Peyer's patch (tissue), 4 donors: Measurements from ENCODE around the gene ATRN. TPM values are rescaled to one million over a fixed set of nuclear protein-coding genes. Genes with fewer than 3 reads are reported as not detected.
"Not testable (repeated sequence)": the region's sequence is repeated elsewhere in the genome, so short reads cannot be mapped to it uniquely, and the experiment has no call there.

Experiments used
- DNase-seq, 3 donors: peaks; one replicate each; pipeline ENCODE4 v3.0.0-alpha.2; 2017 to 2019
- H3K27ac ChIP-seq, 4 donors: fragments of 200-600 bp; sonication (generic); one replicate each; pipeline ENCODE4 v1.5.1; 2016 to 2019
- H3K27me3 ChIP-seq, 2 donors: fragments of 200-600 bp; sonication (generic); one replicate each; pipeline ENCODE4 v1.5.1; 2019
- H3K36me3 ChIP-seq, 3 donors: fragments of 200-600 bp; sonication (generic); one replicate each; pipeline ENCODE4 v1.5.1; 2016 to 2019
- H3K4me1 ChIP-seq, 4 donors: fragments of 200-600 bp; sonication (generic); one replicate each; pipeline ENCODE4 v1.5.1; 2016 to 2019
- H3K4me3 ChIP-seq, 4 donors: fragments of 200-600 bp; sonication (generic); 1 replicate in 3 of 4; 2 replicates in 1 of 4; pipeline ENCODE4 v1.5.1; 2016 to 2019; ENCODE audit warnings: mild to moderate bottlenecking in 1 of 4
- H3K9me3 ChIP-seq, 4 donors: fragments of 200-600 bp; sonication (generic); one replicate each; pipeline ENCODE4 v1.5.1; 2016 to 2019; ENCODE audit warnings: mild to moderate bottlenecking in 1 of 4
- CTCF ChIP-seq, 6 experiments: fragments of 450-650 bp in 4 of 6; fragments of 200-600 bp in 2 of 6; sonication (generic) in 1 of 6; IDR thresholded peaks; one replicate each; pipeline ENCODE4 v1.5.1; 2017 to 2019; ENCODE audit warnings: antibody characterized with exemption in 6 of 6, mild to moderate bottlenecking in 3 of 6, moderate library complexity in 1 of 6
- POLR2A ChIP-seq, 2 donors: fragments of 450-650 bp; IDR thresholded peaks; one replicate each; pipeline ENCODE4 v1.5.1; 2017; ENCODE audit warnings: antibody characterized with exemption in 2 of 2, mild to moderate bottlenecking in 2 of 2, moderate library complexity in 2 of 2
- total RNA-seq, 4 donors: library from RNA; depleted of rRNA; stranded (reverse); fragments of >200 nt; gene quantifications; one replicate each; pipeline ENCODE4 v1.1.0, GENCODE V29; 2016

Gene ATRN
- 10 to 100 TPM; 14.9 to 99.5 (median 54.9) TPM for total RNA-seq

- TF ChIP-seq POLR2A (IDR thresholded peaks at IDR 0.05), result peak; percentile 46 to 54
- peak in 3 of 6 experiments; percentile 3 to 14 (median 11) for TF ChIP-seq CTCF (IDR thresholded peaks at IDR 0.05)
- Histone ChIP-seq H3K27ac (peak within 1 kb of the TSS; percentile 74 to 82 (median 78)), H3K4me1 (peaks cover 0 to 27% (median 14%) of the 10 kb centered on the region in 4 donors), H3K36me3 (no peaks in the 10 kb centered on the region), H3K4me3 (peak within 1 kb of the TSS; percentile 77 to 100 (median 86)), H3K9me3 (no peaks in the 10 kb centered on the region), H3K27me3 (no peaks in the 10 kb centered on the region)
- DNase-seq, result peak; percentile 87 to 94 (median 92)
Measured at GRCh38 chr20:3470627-3471396, at the start of gene ATRN. ATRN (plus strand) TSS chr20:3471018; CDS start chr20:3471108, 90 bp downstream.

DNA sequence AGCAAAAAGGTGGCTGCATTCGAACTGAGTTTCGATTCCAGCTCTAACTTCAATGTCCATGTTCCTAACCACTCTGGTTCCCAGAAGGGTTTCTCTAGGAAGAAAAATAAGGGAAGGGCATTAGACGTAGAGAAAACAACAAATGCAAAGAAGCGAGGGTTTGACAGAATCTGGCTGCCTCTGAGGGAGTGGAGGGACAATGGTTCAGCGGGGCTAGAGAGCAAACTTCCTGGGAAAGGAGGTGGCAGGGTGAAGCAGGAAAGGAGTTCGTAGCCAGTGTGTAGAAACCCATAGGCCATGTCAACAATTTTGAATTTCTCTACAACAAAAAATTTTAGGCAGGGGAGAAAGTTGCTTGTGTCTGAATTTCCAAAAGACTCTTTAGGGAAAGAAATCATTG, 48.8 kb upstream of the ATRN start:
- no peak overlapping the region for H3K4me3 ChIP-seq
- H3K4me1 ChIP-seq, result no peaks in the 10 kb centered on the region
- no peaks in the 10 kb centered on the region for H3K36me3 ChIP-seq
- TF ChIP-seq POLR2A (IDR thresholded peaks at IDR 0.05) (no peak), CTCF (IDR thresholded peaks at IDR 0.05) (no peak)
- no peaks in the 10 kb centered on the region for H3K27me3 ChIP-seq
- no peaks in the 10 kb centered on the region for H3K9me3 ChIP-seq
- H3K27ac ChIP-seq, result no peak overlapping the region
- no peak for DNase-seq

- Histone ChIP-seq H3K27ac (no peak overlapping the region), H3K9me3 (no peaks in the 10 kb centered on the region), H3K27me3 (no peaks in the 10 kb centered on the region), H3K4me3 (no peak overlapping the region), H3K36me3 (no peaks in the 10 kb centered on the region), H3K4me1 (no peaks in the 10 kb centered on the region)
- TF ChIP-seq CTCF (IDR thresholded peaks at IDR 0.05) (no peak), POLR2A (IDR thresholded peaks at IDR 0.05) (no peak)
- DNase-seq, result no peak
Measured at GRCh38 chr20:3423126-3423525, 47.7 kb upstream of the ATRN start.

GRCh38 chr20:3426766-3427165, 44.1 kb upstream of the ATRN start:
- H3K4me1 ChIP-seq, H3K27ac ChIP-seq, H3K9me3 ChIP-seq, H3K36me3 ChIP-seq, H3K27me3 ChIP-seq, H3K4me3 ChIP-seq, DNase-seq: not testable (repeated sequence)

DNA sequence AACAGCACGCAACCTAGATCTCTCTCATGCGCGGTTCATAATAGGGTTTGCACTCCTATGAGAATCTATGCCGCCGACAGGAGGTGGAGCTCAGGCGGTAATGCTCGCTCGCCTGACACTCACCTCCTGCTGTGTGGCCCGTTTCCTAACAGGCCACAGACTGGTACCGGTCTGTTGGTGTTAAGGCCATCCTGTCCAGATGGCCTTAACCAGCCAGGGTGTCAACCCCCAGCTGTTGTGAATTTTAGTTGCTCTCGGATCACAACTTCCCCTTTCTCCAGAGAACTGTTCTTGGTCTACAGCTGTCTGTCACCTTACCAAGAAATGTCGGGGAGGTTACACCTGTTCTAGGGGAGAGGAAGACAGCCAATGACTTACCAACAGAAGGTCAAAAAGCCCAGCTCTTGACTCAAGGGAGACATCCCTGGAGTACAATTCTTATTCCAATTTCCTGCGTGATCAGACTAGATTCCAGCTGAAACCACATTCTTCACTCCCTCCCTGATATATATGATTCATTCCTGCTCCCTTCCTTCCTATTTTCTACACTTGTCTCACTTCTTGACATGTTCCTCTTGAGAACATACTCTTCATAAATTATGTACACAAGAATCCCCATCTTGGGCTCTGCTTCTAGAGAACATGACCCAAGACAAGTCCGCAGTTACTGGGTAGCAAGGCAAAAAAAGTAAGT, 40.3 kb upstream of the ATRN start:
- H3K27me3 ChIP-seq, result no peaks in the 10 kb centered on the region
- H3K36me3 ChIP-seq, result no peaks in the 10 kb centered on the region
- TF ChIP-seq CTCF (IDR thresholded peaks at IDR 0.05) (no peak), POLR2A (IDR thresholded peaks at IDR 0.05) (no peak)
- H3K4me3 ChIP-seq, result no peak overlapping the region
- no peaks in the 10 kb centered on the region for H3K9me3 ChIP-seq
- no peaks in the 10 kb centered on the region for H3K4me1 ChIP-seq
- peak in 1 of 3 donors; percentile 46 for DNase-seq
- no peak overlapping the region for H3K27ac ChIP-seq

GRCh38 chr20:3431109-3431508, 39.7 kb upstream of the ATRN start:
- no peaks in the 10 kb centered on the region for H3K27me3 ChIP-seq
- TF ChIP-seq CTCF (IDR thresholded peaks at IDR 0.05) (no peak), POLR2A (IDR thresholded peaks at IDR 0.05) (no peak)
- H3K4me1 ChIP-seq, result no peaks in the 10 kb centered on the region
- no peak overlapping the region for H3K4me3 ChIP-seq
- no peak for DNase-seq
- H3K9me3 ChIP-seq, result no peaks in the 10 kb centered on the region
- H3K36me3 ChIP-seq, result no peaks in the 10 kb centered on the region
- H3K27ac ChIP-seq, result no peak overlapping the region
